ENCODE results near the gene TMEM79. TPM values are rescaled to one million over a fixed set of nuclear protein-coding genes. Genes with fewer than 3 reads are reported as not detected.
A peak's percentile ranks its signal among the peaks of the same experiment; 100 is the strongest.

Gene TMEM79
- total RNA-seq (2022) (12.8 and 12.9 TPM in 2 replicates), Bru-seq, nascent RNA (percentile 51 among the genes with signal in this experiment), BruChase-seq, experiment 1, labeled RNA remaining after a 6-hour chase (percentile 50 among the genes with signal in this experiment), BruChase-seq, experiment 2, labeled RNA remaining after a 2-hour chase (percentile 59 among the genes with signal in this experiment)
- long read RNA-seq, transcript TMEM79-203 (4 exons, 2,201 nt) = major isoform, 8 of 21 reads
- long read RNA-seq, transcript TMEM79-201 (4 exons, 2,191 nt) = minor isoform, 5 of 21 reads
- long read RNA-seq, partial matches to known transcripts = 1 of 21 reads
- long read RNA-seq, other reads (novel, unspliced or antisense) = 7 of 21 reads

GRCh38 chr1:156284112-156284511, at the start of gene TMEM79:
TSS of gene TMEM79 (plus strand) at chr1:156284325. CDS start at chr1:156285227, 902 bp downstream.
- no peak for TF ChIP-seq CTCF (IDR thresholded peaks at IDR 0.05; ENCODE audit: unreplicated experiment)
- H3K4me3 Mint-ChIP-seq (ENCODE audit: low read depth, unreplicated experiment) = peak within 1 kb of the TSS; percentile 72
- no peaks in the 10 kb centered on the region for H3K27me3 Mint-ChIP-seq (ENCODE audit: unreplicated experiment)
- peaks cover 45% of the 10 kb centered on the region for H3K36me3 Mint-ChIP-seq (ENCODE audit: insufficient read depth, unreplicated experiment)
- peak; percentile 74 for DNase-seq
- no peaks in the 10 kb centered on the region for H3K9me3 Mint-ChIP-seq (ENCODE audit: low read depth, unreplicated experiment)
- CTCF ChIA-PET = interaction anchor here (0.5 to 1.7 kb wide), 8 partner anchors 12 to 138 kb away, joined by 3 to 4 read pairs (median 3); no protein-coding TSS in a partner anchor
- peak within 1 kb of the TSS; percentile 78 for H3K27ac Mint-ChIP-seq (ENCODE audit: unreplicated experiment)
- intact Hi-C loops (cut with micrococcal nuclease; ENCODE audit: unreplicated experiment) = loop anchor here (5.0 kb wide), 2 partner anchors 53 to 218 kb away; partner anchors contain the start of genes CCT3, MEF2D and TSACC
- peaks cover 19% of the 10 kb centered on the region for H3K4me1 Mint-ChIP-seq (ENCODE audit: low read depth, unreplicated experiment)
- no TSS peak for BruUV-seq (replicated peaks)

- CTCF ChIA-PET = no interaction called here
These were observed 48.0 kb upstream of the TMEM79 start for GRCh38 chr1:156236164-156236563.

GRCh38 chr1:156238248-156238647, 45.9 kb upstream of the TMEM79 start:
- H3K36me3 Mint-ChIP-seq (ENCODE audit: insufficient read depth, unreplicated experiment) = peaks cover 36% of the 10 kb centered on the region
- intact Hi-C loops (cut with micrococcal nuclease; ENCODE audit: unreplicated experiment) = no loop called here
- no peak for DNase-seq
- H3K27me3 Mint-ChIP-seq (ENCODE audit: unreplicated experiment) = no peaks in the 10 kb centered on the region
- BruUV-seq (replicated peaks) = no TSS peak
- no peak overlapping the region for H3K4me3 Mint-ChIP-seq (ENCODE audit: low read depth, unreplicated experiment)
- H3K4me1 Mint-ChIP-seq (ENCODE audit: low read depth, unreplicated experiment) = no peaks in the 10 kb centered on the region
- H3K9me3 Mint-ChIP-seq (ENCODE audit: low read depth, unreplicated experiment) = no peaks in the 10 kb centered on the region
- no peak for TF ChIP-seq CTCF (IDR thresholded peaks at IDR 0.05; ENCODE audit: unreplicated experiment)
- peak overlapping the region; percentile 63 for H3K27ac Mint-ChIP-seq (ENCODE audit: unreplicated experiment)
- CTCF ChIA-PET = interaction anchor here (1.1 kb wide), 1 partner anchor 25 kb away, joined by 3 read pairs; the partner anchor contains the start of gene PMF1

More at GRCh38 chr1:156236164-156236563, 48.0 kb upstream of the TMEM79 start:
- H3K27ac Mint-ChIP-seq (ENCODE audit: unreplicated experiment) = no peak overlapping the region
- DNase-seq = no peak
- peaks cover 22% of the 10 kb centered on the region for H3K36me3 Mint-ChIP-seq (ENCODE audit: insufficient read depth, unreplicated experiment)
- no peaks in the 10 kb centered on the region for H3K4me1 Mint-ChIP-seq (ENCODE audit: low read depth, unreplicated experiment)
- intact Hi-C loops (cut with micrococcal nuclease; ENCODE audit: unreplicated experiment) = no loop called here
- H3K27me3 Mint-ChIP-seq (ENCODE audit: unreplicated experiment) = no peaks in the 10 kb centered on the region
- TF ChIP-seq CTCF (IDR thresholded peaks at IDR 0.05; ENCODE audit: unreplicated experiment) = no peak
- H3K4me3 Mint-ChIP-seq (ENCODE audit: low read depth, unreplicated experiment) = no peak overlapping the region
- no peaks in the 10 kb centered on the region for H3K9me3 Mint-ChIP-seq (ENCODE audit: low read depth, unreplicated experiment)
- BruUV-seq (replicated peaks) = no TSS peak

- Mint-ChIP-seq H3K27me3 (ENCODE audit: unreplicated experiment) (peaks cover 19% of the 10 kb centered on the region), H3K4me1 (ENCODE audit: low read depth, unreplicated experiment) (no peaks in the 10 kb centered on the region), H3K27ac (ENCODE audit: unreplicated experiment) (no peak overlapping the region), H3K4me3 (ENCODE audit: low read depth, unreplicated experiment) (no peak overlapping the region), H3K9me3 (ENCODE audit: low read depth, unreplicated experiment) (no peaks in the 10 kb centered on the region), H3K36me3 (ENCODE audit: insufficient read depth, unreplicated experiment) (peaks cover 45% of the 10 kb centered on the region)
- no peak for TF ChIP-seq CTCF (IDR thresholded peaks at IDR 0.05; ENCODE audit: unreplicated experiment)
- intact Hi-C loops (cut with micrococcal nuclease; ENCODE audit: unreplicated experiment) = no loop called here
- no peak for DNase-seq
- BruUV-seq (replicated peaks) = no TSS peak
- CTCF ChIA-PET = interaction anchor here (0.6 kb wide), 2 partner anchors 81 to 201 kb away, joined by 4 to 5 read pairs; no protein-coding TSS in a partner anchor
These were observed 42.8 kb upstream of the TMEM79 start for GRCh38 chr1:156241311-156241811.
